Astrocyte of the spinal cord (primary cell): ENCODE measurements around the gene PSMC5.
A peak's percentile ranks its signal among the peaks of the same experiment; 100 is the strongest.

ENCODE experiments used
- DNase-seq: peaks from one replicate; pipeline ENCODE4 v3.0.0; 2011; ENCODE audit warnings: low read depth, low spot score
- H3K4me3 ChIP-seq: 2 replicates; pipeline ENCODE4 v1.5.1; 2011; ENCODE audit warnings: low read depth, mild to moderate bottlenecking, low read length, moderate library complexity
- CTCF ChIP-seq: IDR thresholded peaks from 2 replicates; pipeline ENCODE4 v1.5.1; 2012; ENCODE audit warnings: low read depth, mild to moderate bottlenecking, low read length, inconsistent platforms
- in situ Hi-C: cut with HindIII; loops from 2 replicates; pipeline ENCODE4 v1.10.0; 2017; ENCODE audit warnings: low sequenced_read_pairs

Gene PSMC5

GRCh38 chr17:63832014-63832413, 4.8 kb downstream of the PSMC5 start:
- no peak overlapping the region for H3K4me3 ChIP-seq
- in situ Hi-C loops: no loop called here
- TF ChIP-seq CTCF: no peak
- no peak for DNase-seq

- no peak for TF ChIP-seq CTCF
- H3K4me3 ChIP-seq: no peak overlapping the region
- in situ Hi-C loops: no loop called here
- no peak for DNase-seq
Measured at GRCh38 chr17:63832455-63832854, 5.2 kb downstream of the PSMC5 start.

GRCh38 chr17:63833026-63833740, 6.0 kb downstream of the PSMC5 start:
- in situ Hi-C loops: no loop called here

GRCh38 chr17:63833741-63834373, 6.6 kb downstream of the PSMC5 start:
- TF ChIP-seq CTCF: no peak
- in situ Hi-C loops: no loop called here
- no peak overlapping the region for H3K4me3 ChIP-seq
- no peak for DNase-seq

More at GRCh38 chr17:63833026-63833740, 6.0 kb downstream of the PSMC5 start:
- H3K4me3 ChIP-seq: no peak overlapping the region
- DNase-seq: no peak
- TF ChIP-seq CTCF: no peak

GRCh38 chr17:63834431-63835166, 7.4 kb downstream of the PSMC5 start:
- in situ Hi-C loops: no loop called here
- DNase-seq: peak; percentile 85
- no peak overlapping the region for H3K4me3 ChIP-seq
- peak; percentile 87 for TF ChIP-seq CTCF

GRCh38 chr17:63835167-63835720, 8.0 kb downstream of the PSMC5 start:
- H3K4me3 ChIP-seq: no peak overlapping the region
- in situ Hi-C loops: no loop called here
- TF ChIP-seq CTCF: no peak
- no peak for DNase-seq
